ENCODE data around the gene VDAC2. TPM values are rescaled to one million over a fixed set of nuclear protein-coding genes. Genes with fewer than 3 reads are reported as not detected.
A peak's percentile ranks its signal among the peaks of the same experiment; 100 is the strongest.

Gene VDAC2
- total and polyA plus RNA-seq, 2 donors (not counting 1 experiment from before 2014, with no cell fraction given): 49.2 to 83.6 TPM

- H3K4me1 ChIP-seq (ENCODE audit: control insufficient read depth in 2 of 2, insufficient read depth in 2 of 2, low read length in 2 of 2): peaks cover 4 to 20% of the 10 kb centered on the region in 2 donors
- intact Hi-C loops (cut with micrococcal nuclease): loop anchor here (1.0 to 10.0 kb wide), 6 partner anchors 25 to 1738 kb away; partner anchors contain the start of genes CAMK2G, PPP3CB and VDAC2
- POLR2A ChIA-PET: interaction anchor here (0.7 to 3.3 kb wide), 5 partner anchors 24 to 746 kb away, joined by 3 to 27 read pairs (median 5); partner anchors contain the start of genes SAMD8 and VDAC2
- H3K79me2 ChIP-seq (ENCODE audit: control insufficient read depth, insufficient read depth, low read length): no peaks in the 10 kb centered on the region
- H4K20me1 ChIP-seq (ENCODE audit: control insufficient read depth, insufficient read depth, low read length, poor library complexity, severe bottlenecking): no peaks in the 10 kb centered on the region
- ATAC-seq (ENCODE audit: low read depth): no peak
- H3K27ac ChIP-seq (ENCODE audit: low read length in 2 of 2): peak overlapping the region; percentile 2 to 57
- H2AFZ ChIP-seq (ENCODE audit: insufficient read depth, low read depth, low read length, poor library complexity, severe bottlenecking): peak overlapping the region; percentile 89
- Mint-ChIP-seq H3K27ac (peak overlapping the region; percentile 82), H3K4me3 (peak overlapping the region; percentile 85), H3K27me3 (no peaks in the 10 kb centered on the region), H3K4me1 (peaks cover 21% of the 10 kb centered on the region), H3K9me3 (ENCODE audit: insufficient read depth) (no peaks in the 10 kb centered on the region)
- WGBS (ENCODE audit: insufficient coverage): under 1% methylated on average over 62 of the region's 62 CpGs
- peak overlapping the region; percentile 17 to 80 (median 71) for H3K4me3 ChIP-seq (ENCODE audit: control extremely low read depth in 1 of 5, extremely low read depth in 1 of 5, insufficient read depth in 1 of 5, low read depth in 2 of 5, low read length in 4 of 5)
- H3K4me2 ChIP-seq (replicated peaks; ENCODE audit: low read depth, low read length, poor library complexity, severe bottlenecking): peak overlapping the region; percentile 100
- H3K36me3 ChIP-seq (replicated peaks in 1 of 2; ENCODE audit: control extremely low read depth in 1 of 2, control insufficient read depth in 1 of 2, extremely low read depth in 1 of 2, insufficient read depth in 2 of 2, low read length in 1 of 2): peaks cover 0 to 23% of the 10 kb centered on the region in 2 experiments
- TF ChIP-seq EZH2 (IDR thresholded peaks at IDR 0.05; ENCODE audit: borderline replicate concordance, insufficient read depth, low read depth, low read length, poor library complexity, severe bottlenecking): no peak
- TF ChIP-seq CTCF (IDR thresholded peaks at IDR 0.05): no peak
- DNase-seq: no peak
- CTCF ChIA-PET: interaction anchor here (0.9 to 9.4 kb wide), 17 partner anchors 10 to 1355 kb away, joined by 3 to 138 read pairs (median 4); partner anchors contain the start of gene VDAC2
- H3K27me3 ChIP-seq (replicated peaks in 1 of 4; ENCODE audit: control extremely low read depth in 1 of 4, control insufficient read depth in 3 of 4, insufficient read depth in 4 of 4, low read length in 3 of 4): no peaks in the 10 kb centered on the region
- H3K9me3 ChIP-seq (ENCODE audit: control extremely low read depth in 1 of 3, control insufficient read depth in 2 of 3, insufficient read depth in 1 of 3, low read length in 2 of 3): no peaks in the 10 kb centered on the region
- peak overlapping the region; percentile 67 for H3K9ac ChIP-seq (ENCODE audit: low read length)
These were observed 24.2 kb downstream of the VDAC2 start for GRCh38 chr10:75234683-75235374.

All from B cell (primary cell).